ENCODE results near the gene DUSP9. TPM values are rescaled to one million over a fixed set of nuclear protein-coding genes. Genes with fewer than 3 reads are reported as not detected.
"Not testable (repeated sequence)": the region's sequence is repeated elsewhere in the genome, so short reads cannot be mapped to it uniquely, and the experiment has no call there.

The DUSP9 gene
- total RNA-seq, 1 donor from 2014 or later, result 0.11 TPM

DNA sequence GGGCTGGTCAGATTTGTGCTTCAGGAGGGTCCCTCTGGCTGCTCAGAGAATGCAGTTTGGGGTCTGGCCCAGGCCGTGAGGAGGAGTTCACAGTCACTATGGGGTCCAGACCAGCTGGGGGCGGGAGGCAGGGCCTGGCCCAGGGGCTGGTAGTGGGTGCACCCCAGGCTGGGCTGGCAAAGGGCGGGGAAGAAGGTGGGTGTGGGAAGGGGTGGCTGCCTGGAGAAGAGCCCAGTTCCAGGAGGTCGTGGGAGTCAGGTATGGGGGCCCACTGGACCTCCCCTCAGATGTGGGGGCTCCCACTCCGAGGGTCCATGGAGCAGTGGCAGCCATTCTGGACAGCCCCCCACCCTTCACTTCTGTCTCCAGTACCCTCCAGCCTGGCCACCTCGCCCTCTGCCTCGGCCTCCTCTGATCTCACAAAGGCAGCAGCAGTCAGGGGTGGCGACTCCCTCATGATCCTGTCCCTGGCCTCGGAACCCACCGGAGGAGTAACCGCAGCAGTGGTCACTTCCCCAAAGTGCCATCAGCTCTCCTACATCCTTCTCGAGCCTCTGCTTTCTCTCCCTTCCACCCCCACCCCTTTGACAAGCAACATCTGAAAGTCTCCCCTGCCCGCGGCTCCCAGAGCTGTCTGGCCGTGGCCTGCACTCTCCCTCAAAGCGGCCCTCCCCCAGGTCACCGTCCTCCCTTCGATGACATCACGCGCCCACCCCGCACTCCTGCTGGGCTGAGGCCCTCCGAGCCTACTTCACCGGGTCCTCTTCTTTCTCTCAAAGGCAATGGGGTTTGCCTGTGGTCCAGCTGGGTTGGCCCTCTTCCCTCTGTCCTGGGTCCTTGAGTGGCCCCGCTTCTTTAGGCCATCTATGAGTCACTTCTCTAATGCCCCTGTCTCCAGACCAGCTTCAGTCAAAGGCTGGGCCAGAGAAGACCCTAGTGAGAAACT lies 39.0 kb downstream of the DUSP9 start:
- DNase-seq (ENCODE audit: low spot score), result no peak
- no peaks in the 10 kb centered on the region for H3K9me3 Mint-ChIP-seq
- H3K36me3 Mint-ChIP-seq (ENCODE audit: low read depth), result no peaks in the 10 kb centered on the region
- intact Hi-C loops (cut with micrococcal nuclease), result no loop called here
- H3K4me1 Mint-ChIP-seq (ENCODE audit: low read depth), result no peaks in the 10 kb centered on the region
- peaks cover 19% of the 10 kb centered on the region for H3K27me3 Mint-ChIP-seq (ENCODE audit: low read depth)
- H3K4me3 Mint-ChIP-seq (ENCODE audit: low read depth), result no peak overlapping the region
- H3K27ac Mint-ChIP-seq, result no peak overlapping the region

DNA sequence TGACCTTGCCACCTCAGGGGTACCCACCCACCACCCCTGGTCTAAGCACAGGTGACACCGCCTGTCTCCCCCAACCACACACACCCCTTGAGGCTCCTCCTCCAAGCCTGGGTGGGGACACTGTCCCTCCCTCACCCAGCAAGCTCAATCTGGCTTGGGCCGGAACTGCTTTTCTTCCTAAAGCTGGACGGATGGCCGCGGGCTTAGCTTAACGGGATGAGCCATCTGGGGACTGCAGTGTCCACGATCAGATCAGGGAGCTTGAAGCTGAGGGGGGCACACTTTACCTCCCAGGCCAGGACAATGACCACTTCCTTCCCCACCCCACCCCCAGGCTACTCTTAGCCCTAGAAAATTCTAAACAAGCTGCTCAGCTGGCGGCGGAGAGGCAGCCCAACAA lies 39.7 kb downstream of the DUSP9 start:
- no peak for DNase-seq (ENCODE audit: low spot score)
- Mint-ChIP-seq H3K4me1 (ENCODE audit: low read depth) (no peaks in the 10 kb centered on the region), H3K36me3 (ENCODE audit: low read depth) (no peaks in the 10 kb centered on the region), H3K27ac (no peak overlapping the region), H3K27me3 (ENCODE audit: low read depth) (peaks cover 18% of the 10 kb centered on the region), H3K4me3 (ENCODE audit: low read depth) (no peak overlapping the region), H3K9me3 (no peaks in the 10 kb centered on the region)
- intact Hi-C loops (cut with micrococcal nuclease), result no loop called here

GRCh38 chrX:153687121-153688039 lies 40.4 kb downstream of the DUSP9 start, which contains the start of gene SLC6A8:
SLC6A8 (plus strand) TSS chrX:153687926; CDS start chrX:153688575, 649 bp downstream.
- H3K4me3 Mint-ChIP-seq (ENCODE audit: low read depth), result peak within 1 kb of the TSS; percentile 70
- DNase-seq (ENCODE audit: low spot score), result no peak
- H3K9me3 Mint-ChIP-seq, result no peaks in the 10 kb centered on the region
- intact Hi-C loops (cut with micrococcal nuclease), result no loop called here
- H3K36me3 Mint-ChIP-seq (ENCODE audit: low read depth), result no peaks in the 10 kb centered on the region
- no peak within 1 kb of the TSS for H3K27ac Mint-ChIP-seq
- H3K27me3 Mint-ChIP-seq (ENCODE audit: low read depth), result peaks cover 17% of the 10 kb centered on the region
- no peaks in the 10 kb centered on the region for H3K4me1 Mint-ChIP-seq (ENCODE audit: low read depth)

GRCh38 chrX:153688071-153688470 lies 41.1 kb downstream of the DUSP9 start:
- intact Hi-C loops (cut with micrococcal nuclease), result no loop called here
- H3K27me3 Mint-ChIP-seq (ENCODE audit: low read depth), result peaks cover 15% of the 10 kb centered on the region
- H3K9me3 Mint-ChIP-seq, result no peaks in the 10 kb centered on the region
- H3K4me3 Mint-ChIP-seq (ENCODE audit: low read depth), result no peak overlapping the region
- H3K27ac Mint-ChIP-seq, result no peak overlapping the region
- no peaks in the 10 kb centered on the region for H3K4me1 Mint-ChIP-seq (ENCODE audit: low read depth)
- no peaks in the 10 kb centered on the region for H3K36me3 Mint-ChIP-seq (ENCODE audit: low read depth)
- no peak for DNase-seq (ENCODE audit: low spot score)

GRCh38 chrX:153688506-153688905 lies 41.5 kb downstream of the DUSP9 start:
- no peaks in the 10 kb centered on the region for H3K36me3 Mint-ChIP-seq (ENCODE audit: low read depth)
- no peaks in the 10 kb centered on the region for H3K4me1 Mint-ChIP-seq (ENCODE audit: low read depth)
- intact Hi-C loops (cut with micrococcal nuclease), result no loop called here
- no peaks in the 10 kb centered on the region for H3K9me3 Mint-ChIP-seq
- no peak for DNase-seq (ENCODE audit: low spot score)
- no peak overlapping the region for H3K27ac Mint-ChIP-seq
- H3K27me3 Mint-ChIP-seq (ENCODE audit: low read depth), result peaks cover 15% of the 10 kb centered on the region
- no peak overlapping the region for H3K4me3 Mint-ChIP-seq (ENCODE audit: low read depth)

DNA sequence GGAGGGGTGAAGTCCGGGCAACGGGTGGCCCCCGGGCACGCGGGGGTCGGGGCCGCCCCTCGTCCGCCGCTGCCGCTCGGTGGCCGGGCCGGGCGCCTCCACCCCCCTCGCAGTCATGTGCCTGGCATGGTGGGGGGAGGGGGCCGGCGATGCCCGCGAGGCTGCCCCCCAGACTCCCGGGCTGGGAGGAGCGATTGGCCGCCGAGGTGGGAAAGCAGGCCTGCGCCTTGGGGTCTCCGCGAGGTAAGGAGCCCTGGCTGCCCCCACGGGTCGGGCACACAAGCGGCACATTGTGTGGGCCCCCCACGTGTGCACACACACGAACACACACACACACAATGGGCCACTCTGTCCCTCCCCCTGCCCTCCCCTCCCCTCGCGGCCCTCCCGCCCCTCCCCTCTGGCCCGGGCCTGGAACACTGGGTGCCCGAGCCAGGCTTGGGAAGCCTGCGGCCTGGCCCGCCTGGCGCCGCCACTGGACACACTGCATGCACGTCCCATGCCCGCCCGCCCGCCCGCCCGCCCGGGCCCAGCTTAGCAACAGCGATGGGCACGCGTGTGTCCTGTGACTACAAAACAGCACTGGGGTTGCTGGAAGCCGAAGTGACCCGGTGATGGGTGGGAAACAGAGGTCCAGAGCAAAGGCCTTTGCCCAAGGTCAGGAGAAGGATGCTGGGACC lies 42.0 kb downstream of the DUSP9 start:
- intact Hi-C loops (cut with micrococcal nuclease), result no loop called here

GRCh38 chrX:153689654-153690465 lies 42.9 kb downstream of the DUSP9 start:
- no peak for DNase-seq (ENCODE audit: low spot score)
- Mint-ChIP-seq H3K36me3 (ENCODE audit: low read depth) (no peaks in the 10 kb centered on the region), H3K4me3 (ENCODE audit: low read depth) (no peak overlapping the region), H3K9me3 (no peaks in the 10 kb centered on the region), H3K27me3 (ENCODE audit: low read depth) (peaks cover 15% of the 10 kb centered on the region), H3K27ac (no peak overlapping the region), H3K4me1 (ENCODE audit: low read depth) (no peaks in the 10 kb centered on the region)
- intact Hi-C loops (cut with micrococcal nuclease), result no loop called here

More for the DNA sequence above, 42.0 kb downstream of the DUSP9 start:
- Mint-ChIP-seq H3K27me3 (ENCODE audit: low read depth) (peaks cover 15% of the 10 kb centered on the region), H3K36me3 (ENCODE audit: low read depth) (no peaks in the 10 kb centered on the region), H3K4me1 (ENCODE audit: low read depth) (no peaks in the 10 kb centered on the region), H3K4me3 (ENCODE audit: low read depth) (no peak overlapping the region), H3K9me3 (no peaks in the 10 kb centered on the region), H3K27ac (no peak overlapping the region)
- no peak for DNase-seq (ENCODE audit: low spot score)

DNA sequence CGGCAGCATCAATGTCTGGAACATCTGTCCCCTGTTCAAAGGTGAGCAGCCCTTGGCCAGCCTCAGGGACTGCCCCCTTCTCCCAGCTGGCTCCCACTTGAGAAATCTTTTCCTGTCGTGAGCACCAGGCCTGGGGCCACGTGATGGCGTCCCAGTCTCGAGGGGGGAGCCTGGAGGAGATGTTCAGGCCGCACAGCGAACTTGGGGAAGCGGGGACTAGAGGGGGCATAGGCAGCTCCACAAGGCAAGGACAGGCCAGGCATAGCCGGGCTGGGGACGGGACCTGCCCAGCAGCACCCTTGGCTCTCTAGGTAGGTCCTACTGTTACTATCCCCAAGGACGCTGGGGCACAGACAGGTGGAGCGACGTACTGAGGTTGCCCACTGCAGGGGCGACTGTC lies 43.5 kb downstream of the DUSP9 start:
- H3K9me3 Mint-ChIP-seq, result no peaks in the 10 kb centered on the region
- H3K27ac Mint-ChIP-seq, result no peak overlapping the region
- peaks cover 15% of the 10 kb centered on the region for H3K27me3 Mint-ChIP-seq (ENCODE audit: low read depth)
- no peak overlapping the region for H3K4me3 Mint-ChIP-seq (ENCODE audit: low read depth)
- intact Hi-C loops (cut with micrococcal nuclease), result no loop called here
- DNase-seq (ENCODE audit: low spot score), result no peak
- H3K36me3 Mint-ChIP-seq (ENCODE audit: low read depth), result no peaks in the 10 kb centered on the region
- no peaks in the 10 kb centered on the region for H3K4me1 Mint-ChIP-seq (ENCODE audit: low read depth)

GRCh38 chrX:153691032-153691827 lies 44.2 kb downstream of the DUSP9 start:
- intact Hi-C loops (cut with micrococcal nuclease); H3K27ac Mint-ChIP-seq; H3K4me1 Mint-ChIP-seq (ENCODE audit: low read depth); DNase-seq (ENCODE audit: low spot score); H3K36me3 Mint-ChIP-seq (ENCODE audit: low read depth); H3K4me3 Mint-ChIP-seq (ENCODE audit: low read depth); H3K9me3 Mint-ChIP-seq: not testable (repeated sequence)
- H3K27me3 Mint-ChIP-seq (ENCODE audit: low read depth), result peaks cover 12% of the 10 kb centered on the region

DNA sequence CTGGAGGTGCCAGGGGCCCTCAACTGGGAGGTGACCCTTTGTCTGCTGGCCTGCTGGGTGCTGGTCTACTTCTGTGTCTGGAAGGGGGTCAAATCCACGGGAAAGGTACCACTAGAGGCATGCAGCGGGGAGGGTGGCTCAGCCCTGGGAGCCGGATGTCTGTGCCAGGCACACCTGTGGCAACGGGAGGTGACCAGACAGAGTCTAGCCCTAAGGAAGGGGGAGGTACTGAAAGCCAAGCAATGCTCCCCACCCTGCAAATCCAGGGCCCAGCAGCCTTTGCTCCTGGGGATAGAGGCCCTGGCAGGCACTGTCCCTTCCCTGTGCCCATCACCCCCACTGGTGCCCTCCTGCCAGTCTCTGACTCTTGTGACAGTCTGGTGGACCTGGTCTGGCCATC lies 45.0 kb downstream of the DUSP9 start:
- peaks cover 7% of the 10 kb centered on the region for H3K27me3 Mint-ChIP-seq (ENCODE audit: low read depth)
- H3K36me3 Mint-ChIP-seq (ENCODE audit: low read depth), result peaks cover 4% of the 10 kb centered on the region
- no peaks in the 10 kb centered on the region for H3K9me3 Mint-ChIP-seq

DNA sequence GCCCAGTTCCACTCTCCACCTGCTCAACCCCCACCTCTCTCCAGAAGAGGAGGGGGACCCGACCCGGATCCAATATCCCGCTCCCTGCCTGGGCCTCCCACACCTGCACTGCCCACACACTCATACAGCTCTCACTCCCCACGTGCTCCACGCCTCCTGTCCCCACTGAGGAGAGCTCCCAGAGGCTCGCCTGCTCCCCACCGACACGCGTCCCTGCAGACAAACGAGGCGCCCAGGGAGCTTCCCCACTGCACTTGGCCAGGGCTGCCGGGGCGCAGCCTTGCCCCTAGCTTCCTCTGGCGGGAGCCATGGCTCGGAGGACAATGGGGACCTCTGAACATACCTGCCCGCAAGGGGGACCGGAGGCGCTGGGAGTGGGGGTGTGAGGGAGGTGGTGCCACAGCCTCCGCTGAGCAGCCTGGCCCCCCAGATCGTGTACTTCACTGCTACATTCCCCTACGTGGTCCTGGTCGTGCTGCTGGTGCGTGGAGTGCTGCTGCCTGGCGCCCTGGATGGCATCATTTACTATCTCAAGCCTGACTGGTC lies 45.7 kb downstream of the DUSP9 start:
- Mint-ChIP-seq H3K27ac (no peak overlapping the region), H3K9me3 (no peaks in the 10 kb centered on the region), H3K36me3 (ENCODE audit: low read depth) (peaks cover 11% of the 10 kb centered on the region), H3K4me1 (ENCODE audit: low read depth) (no peaks in the 10 kb centered on the region), H3K27me3 (ENCODE audit: low read depth) (peaks cover 7% of the 10 kb centered on the region), H3K4me3 (ENCODE audit: low read depth) (no peak overlapping the region)
- no peak for DNase-seq (ENCODE audit: low spot score)
- intact Hi-C loops (cut with micrococcal nuclease), result no loop called here

More for the DNA sequence above, 45.0 kb downstream of the DUSP9 start:
- no peak for DNase-seq (ENCODE audit: low spot score)
- no peaks in the 10 kb centered on the region for H3K4me1 Mint-ChIP-seq (ENCODE audit: low read depth)
- intact Hi-C loops (cut with micrococcal nuclease), result no loop called here
- no peak overlapping the region for H3K4me3 Mint-ChIP-seq (ENCODE audit: low read depth)
- H3K27ac Mint-ChIP-seq, result no peak overlapping the region

Data from activated T-helper 2 cell treated with anti-CD3 and anti-CD28 coated beads, Interferon-gamma antibody, Interleukin-2, Interleukin-4, amounts not matched to agents 10 μg/mL and 5 μg/mL and 100 μg/mL, durations not matched to agents 14 hours and 24 hours and 36 hours (primary cell).